Measurements from ENCODE around the gene GAN.

The GAN gene

DNA sequence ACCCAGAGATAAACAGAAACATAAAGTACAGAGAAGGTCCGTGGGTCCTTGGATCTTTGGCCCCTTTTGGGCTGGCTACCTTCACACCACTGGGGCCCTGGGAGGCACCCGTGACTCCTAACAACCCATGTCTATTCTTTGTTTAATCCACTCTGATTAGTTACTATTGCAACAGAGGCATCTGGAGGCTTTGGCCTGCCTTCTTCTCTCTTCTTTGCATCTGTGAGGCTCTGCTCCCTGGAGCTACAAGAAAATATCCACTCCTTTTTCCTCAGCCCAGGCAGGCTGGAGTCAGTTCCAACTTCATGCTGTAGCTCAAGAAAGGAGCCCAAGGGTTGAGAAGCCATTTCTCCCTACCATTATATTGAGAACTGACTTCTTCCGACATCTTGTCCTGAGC, 120.3 kb downstream of the GAN start:
- DNase-seq, result peak; percentile 8

DNA sequence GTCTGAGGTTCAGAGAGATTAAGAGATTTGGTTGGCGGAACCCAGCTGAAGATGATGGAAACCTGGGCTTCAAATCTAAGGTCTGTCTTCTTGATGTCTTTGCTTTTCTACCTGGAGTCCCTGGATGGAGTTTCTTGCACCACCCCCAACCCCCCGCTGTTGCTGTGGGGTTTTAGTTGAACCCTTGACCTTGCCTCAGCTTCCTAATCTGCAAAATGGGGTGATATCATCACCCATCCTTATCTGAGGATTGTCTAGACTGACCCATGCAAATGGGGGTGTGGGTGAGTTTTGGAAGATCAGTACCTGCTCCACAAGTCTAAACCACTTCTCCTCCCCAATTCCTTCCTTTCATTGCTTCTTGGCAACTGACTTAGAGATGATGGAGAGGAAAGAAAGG, 120.8 kb downstream of the GAN start:
- no peak for DNase-seq

DNA sequence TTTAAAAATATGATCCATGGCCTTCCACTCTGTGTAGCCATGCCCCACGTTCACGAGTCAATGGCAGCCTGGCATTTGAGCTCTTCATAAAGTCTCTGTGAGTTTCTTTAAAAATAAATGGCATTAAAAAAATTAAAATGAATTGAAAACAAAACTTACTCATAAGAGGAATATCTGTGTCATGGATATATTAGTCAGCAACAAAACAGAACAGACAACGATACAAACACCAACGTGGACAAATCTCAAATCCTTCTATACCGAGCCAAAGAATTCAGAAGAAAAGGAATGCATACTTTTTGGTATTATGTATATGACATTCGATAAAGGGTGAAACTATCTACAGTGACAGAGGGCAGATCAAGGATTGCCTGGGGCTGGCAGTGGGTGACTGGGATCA, 121.6 kb downstream of the GAN start:
- no peak for DNase-seq

DNA sequence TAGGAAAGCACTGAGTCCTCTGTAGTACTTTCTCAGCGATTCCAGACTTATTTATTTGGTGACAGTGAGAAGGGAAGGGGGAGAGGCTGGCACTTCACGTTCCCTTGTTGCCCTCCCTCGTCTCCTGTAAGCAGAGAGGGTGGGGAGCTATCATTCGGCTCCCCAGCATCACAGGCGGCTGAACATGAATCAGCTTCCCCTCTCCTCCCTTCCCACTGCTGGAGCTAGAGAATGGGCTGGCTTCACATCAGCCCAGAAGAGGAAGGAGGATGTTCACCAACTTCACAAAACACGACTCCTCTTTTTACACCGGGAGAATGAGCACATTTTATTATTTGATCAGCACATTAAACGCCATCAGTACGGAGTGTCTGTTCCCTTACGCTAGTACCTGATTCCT, 123.1 kb downstream of the GAN start:
- DNase-seq, result no peak
